Gastrocnemius medialis (tissue), 4 donors: Measurements from ENCODE around the gene NTM.

ENCODE experiments used
- CTCF ChIP-seq, 5 experiments: fragments of 450-650 bp in 3 of 5; fragments of 200-600 bp in 2 of 5; sonication (generic) in 2 of 5; IDR thresholded peaks in 4 of 5; conservative IDR thresholded peaks in 1 of 5; 1 replicate in 4 of 5; 2 replicates in 1 of 5; pipeline ENCODE4 v1.5.1; 2016 to 2019; ENCODE audit warnings: antibody characterized with exemption in 5 of 5, mild to moderate bottlenecking in 3 of 5, moderate library complexity in 3 of 5
- POLR2A ChIP-seq, 2 donors: fragments of 450-650 bp; IDR thresholded peaks; one replicate each; pipeline ENCODE4 v1.6.1; 2017; ENCODE audit warnings: antibody characterized with exemption in 2 of 2, mild to moderate bottlenecking in 2 of 2, moderate library complexity in 2 of 2

- TF ChIP-seq CTCF (IDR thresholded peaks at IDR 0.05 in 4 of 5, conservative IDR thresholded peaks at IDR 0.05 in 1 of 5) (no peak), POLR2A (IDR thresholded peaks at IDR 0.05) (no peak)
These were observed 378.7 kb downstream of the NTM start for GRCh38 chr11:131749101-131749500.
